Hepatic stellate cell (primary cell): ENCODE data around the gene RHOBTB1.

Experiments used
- DNase-seq: peaks from one replicate; pipeline ENCODE4 v3.0.0; 2011; ENCODE audit warnings: low spot score

RHOBTB1 gene

GRCh38 chr10:60820093-60820754, 123.8 kb downstream of the RHOBTB1 start:
- DNase-seq: no peak
